Cardiac septum (tissue), 1 donor: ENCODE results near the gene SCN2B. TPM values are rescaled to one million over a fixed set of nuclear protein-coding genes. Genes with fewer than 3 reads are reported as not detected.

ENCODE experiments used
- DNase-seq: peaks from one replicate; pipeline ENCODE4 v3.0.0-alpha.2; 2020; ENCODE audit warnings: low spot score
- intact Hi-C: fragments of 100-400 bp; cut with DNase I; formaldehyde crosslinking; loops from one replicate; pipeline ENCODE4 v1.14.0; 2022
- total RNA-seq: library from RNA; stranded (reverse); fragmentation: NEBNext Ultra II Directional; extraction: Animal tissue kit (Norgen Biotek cat#: 25700); gene quantifications from one replicate; pipeline ENCODE4 v1.2.1, GENCODE V29; 2021
- donor health status: DM: no; HTN: no; CAD: no.

SCN2B gene
- total RNA-seq, 1 donor from 2014 or later: 20.0 TPM

GRCh38 chr11:118120793-118121192, 55.6 kb downstream of the SCN2B start:
- no peak for DNase-seq
- intact Hi-C loops: no loop called here

GRCh38 chr11:118117790-118118601, 58.4 kb downstream of the SCN2B start:
- intact Hi-C loops: no loop called here
- DNase-seq: no peak

GRCh38 chr11:118115048-118115447, 61.4 kb downstream of the SCN2B start:
- intact Hi-C loops: no loop called here
- DNase-seq: peak; percentile 65

GRCh38 chr11:118114266-118114665, 62.2 kb downstream of the SCN2B start:
- intact Hi-C loops: no loop called here
- DNase-seq: peak; percentile 64

GRCh38 chr11:118112711-118113430, 63.6 kb downstream of the SCN2B start:
- intact Hi-C loops: no loop called here
- DNase-seq: peak; percentile 53

Other genes with a start within 250 kb of the SCN2B start
- gene TMPRSS13, start 247.2 kb downstream of the SCN2B start, total RNA-seq: not detected
- 3.0 TPM for gene IL10RA, start 190.2 kb downstream of the SCN2B start, total RNA-seq
- gene TMPRSS4, start 99.6 kb downstream of the SCN2B start, total RNA-seq: 0.32 TPM
- not detected for gene SMIM35, start 89.7 kb downstream of the SCN2B start, total RNA-seq
- gene SCN4B, start 23.8 kb downstream of the SCN2B start, total RNA-seq: 17.0 TPM
- 5.4 TPM for gene JAML, start 48.4 kb upstream of the SCN2B start, total RNA-seq
- gene MPZL3, start 75.7 kb upstream of the SCN2B start, total RNA-seq: 3.8 TPM
- gene MPZL2, start 87.7 kb upstream of the SCN2B start, total RNA-seq: 24.2 TPM
- 0.48 TPM for gene CD3E, start 128.1 kb upstream of the SCN2B start, total RNA-seq
- gene CD3D, start 166.1 kb upstream of the SCN2B start, total RNA-seq: 0.62 TPM
- 0.24 TPM for gene CD3G, start 167.7 kb upstream of the SCN2B start, total RNA-seq
- 38.3 TPM for gene UBE4A, start 183.0 kb upstream of the SCN2B start, total RNA-seq
- gene ATP5MG, start 225.0 kb upstream of the SCN2B start, total RNA-seq: 600 TPM